Measurements from ENCODE around the gene PPP3R1.

PPP3R1 gene

DNA sequence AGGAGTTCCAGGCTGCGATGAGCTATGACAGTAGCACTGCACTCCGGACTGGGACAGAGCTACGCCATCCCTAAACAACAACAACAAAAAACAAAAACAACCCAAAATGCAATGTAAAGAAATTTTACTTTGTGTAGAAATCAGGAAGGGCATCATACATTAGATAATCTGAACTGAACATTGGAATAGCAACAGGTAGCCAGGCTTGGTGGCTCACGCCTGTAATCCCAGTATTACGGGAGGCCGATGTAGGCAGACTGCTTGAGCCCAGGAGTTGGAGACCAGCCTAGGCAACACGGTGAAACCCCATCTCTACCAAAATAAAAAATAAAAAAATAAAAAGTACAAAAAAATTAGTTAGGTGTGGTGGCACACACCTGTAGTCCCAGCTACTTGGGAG lies 96.7 kb downstream of the PPP3R1 start:
- no peak for TF ChIP-seq GATA1 (IDR thresholded peaks at IDR 0.05; ENCODE audit: low read depth, low read length)
- no peak for TF ChIP-seq POLR2A (IDR thresholded peaks at IDR 0.05; ENCODE audit: low read length)
- no peak for DNase-seq

DNA sequence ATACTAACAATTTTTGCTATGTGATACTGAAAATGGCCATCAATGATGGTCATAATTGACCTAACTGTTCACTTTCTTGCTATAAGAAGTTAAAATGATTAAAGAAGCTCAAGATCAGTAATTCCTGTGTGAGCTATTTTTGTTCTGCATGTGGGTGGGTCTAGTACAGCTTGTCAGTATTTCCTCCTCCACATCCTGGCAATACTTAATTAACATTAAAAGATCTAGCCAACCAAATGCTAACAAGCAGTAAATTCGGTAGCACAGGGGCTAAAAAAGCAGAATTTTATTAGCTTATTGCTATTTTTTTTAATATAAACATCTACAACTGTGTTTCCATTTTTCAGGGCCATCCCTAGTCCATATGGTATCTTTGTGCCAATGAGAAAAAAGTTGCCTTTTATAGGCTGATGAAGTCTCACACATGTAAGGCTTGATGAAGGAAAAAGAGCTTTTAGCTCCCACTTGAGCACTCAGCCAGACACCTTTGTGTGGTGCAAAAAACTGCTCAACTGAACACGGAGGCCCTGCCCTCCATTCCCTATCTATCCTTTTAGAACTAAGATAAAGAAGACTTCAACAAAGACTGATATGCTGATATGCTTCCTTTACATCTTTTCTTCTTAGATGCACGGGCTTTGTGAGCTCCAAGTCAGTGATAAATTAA lies 99.5 kb downstream of the PPP3R1 start:
- peak in 1 of 2 experiments; percentile 40 for DNase-seq
- TF ChIP-seq POLR2A (IDR thresholded peaks at IDR 0.05; ENCODE audit: low read length) (no peak), GATA1 (IDR thresholded peaks at IDR 0.05; ENCODE audit: low read depth, low read length) (no peak)

DNA sequence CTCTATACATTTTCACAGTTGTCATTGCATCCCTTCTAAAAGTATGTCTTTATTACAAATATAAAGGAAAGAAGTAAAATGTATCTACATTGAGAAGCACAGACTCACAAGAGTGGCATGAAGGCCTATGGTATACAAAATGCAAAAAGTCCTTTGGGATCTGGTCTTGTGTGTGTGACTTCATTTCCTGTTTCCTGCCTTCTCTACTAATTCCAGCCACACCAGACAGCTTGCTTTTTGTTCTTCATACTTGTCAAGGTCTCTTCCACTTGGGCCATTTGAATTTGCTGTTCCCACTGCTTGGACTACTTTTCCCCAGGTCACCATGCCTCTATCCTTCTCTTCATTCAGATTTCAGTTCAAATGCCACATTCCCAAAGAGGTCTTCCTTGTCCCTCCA lies 101.3 kb downstream of the PPP3R1 start:
- DNase-seq: no peak
- TF ChIP-seq GATA1 (IDR thresholded peaks at IDR 0.05; ENCODE audit: low read depth, low read length) (no peak), POLR2A (IDR thresholded peaks at IDR 0.05; ENCODE audit: low read length) (no peak)

DNA sequence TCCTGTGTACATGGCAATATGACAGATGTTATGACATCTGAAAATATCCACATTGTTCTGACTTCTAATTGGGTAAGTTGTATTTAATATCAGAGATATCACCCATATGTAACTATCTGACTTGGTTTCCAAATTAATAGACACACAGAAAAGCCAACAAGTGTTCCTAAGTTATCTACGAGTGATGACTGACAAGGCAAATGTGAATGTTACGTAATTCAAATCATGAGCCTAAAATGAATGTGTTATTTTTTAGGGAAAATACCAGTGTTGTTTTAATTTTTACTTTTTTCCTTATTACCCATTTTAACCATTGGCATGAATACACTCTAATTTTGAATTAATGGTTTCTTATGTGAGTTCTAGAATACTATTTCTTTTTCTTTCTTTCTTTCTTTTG lies 110.5 kb downstream of the PPP3R1 start:
- TF ChIP-seq POLR2A (IDR thresholded peaks at IDR 0.05; ENCODE audit: low read length) (no peak), GATA1 (IDR thresholded peaks at IDR 0.05; ENCODE audit: low read depth, low read length) (no peak)
- no peak for DNase-seq

DNA sequence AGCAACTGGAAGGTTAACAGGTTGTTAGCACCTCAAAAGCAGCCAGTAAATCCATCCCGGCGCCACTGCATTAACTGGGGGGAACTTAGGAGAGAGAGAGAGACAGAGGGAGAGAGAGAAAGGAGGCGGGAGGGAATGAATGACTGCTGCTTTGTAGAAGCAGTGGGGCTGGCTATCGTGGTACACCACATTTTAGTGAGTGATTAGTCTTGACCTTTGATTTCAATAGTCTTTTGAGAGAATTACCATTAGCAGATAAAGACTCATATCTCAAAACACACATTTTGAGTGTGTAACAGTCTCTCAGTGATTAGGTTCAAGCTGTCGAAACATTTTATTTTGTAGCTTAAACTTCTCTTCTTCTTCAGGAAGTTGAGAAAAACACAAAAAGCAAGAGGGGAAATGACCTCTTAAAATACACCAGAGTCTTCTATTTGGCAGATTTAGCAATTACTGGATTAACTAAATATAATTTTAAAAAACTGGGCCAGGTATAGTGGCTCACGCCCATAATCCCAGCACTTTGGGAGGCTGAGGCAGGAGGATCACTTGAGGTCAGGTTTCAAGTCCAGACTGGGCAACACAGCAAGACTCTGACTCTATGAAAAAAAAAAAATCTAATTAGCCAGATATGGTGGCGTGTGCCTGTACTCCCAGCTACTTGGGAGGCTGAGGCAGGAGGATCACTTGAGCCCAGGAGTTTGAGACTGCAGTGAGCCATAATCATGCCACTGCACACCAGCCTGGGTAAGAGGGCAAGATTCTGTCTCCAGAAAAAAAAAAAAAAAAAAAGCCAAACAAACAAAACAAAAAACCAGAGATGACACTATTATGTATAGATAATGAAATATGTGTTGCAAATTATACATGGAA lies 116.6 kb downstream of the PPP3R1 start:
- TF ChIP-seq GATA1 (IDR thresholded peaks at IDR 0.05; ENCODE audit: low read depth, low read length): peak; percentile 23
- no peak for TF ChIP-seq POLR2A (IDR thresholded peaks at IDR 0.05; ENCODE audit: low read length)
- peak; percentile 88 to 97 for DNase-seq

DNA sequence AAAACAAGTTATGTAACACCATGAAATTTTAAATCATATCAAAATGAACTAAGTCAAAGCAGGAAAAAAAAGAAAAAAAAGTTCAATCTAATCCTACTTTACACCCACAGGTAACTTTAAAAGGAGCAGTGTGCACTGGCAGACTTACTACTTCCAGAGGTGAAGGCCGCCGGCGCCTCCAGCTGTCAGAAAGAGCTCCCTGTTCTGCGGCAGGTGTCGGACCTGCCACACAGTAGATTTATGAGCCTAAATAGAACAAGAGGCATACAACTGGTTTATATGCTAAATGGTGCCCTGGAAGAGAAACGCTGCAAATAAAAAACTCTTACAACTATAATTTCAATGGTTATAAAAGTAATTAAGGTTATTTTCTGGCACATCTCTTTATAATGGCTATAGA lies 117.8 kb downstream of the PPP3R1 start:
- TF ChIP-seq GATA1 (IDR thresholded peaks at IDR 0.05; ENCODE audit: low read depth, low read length) (no peak), POLR2A (IDR thresholded peaks at IDR 0.05; ENCODE audit: low read length) (no peak)
- DNase-seq: peak; percentile 41 to 42

DNA sequence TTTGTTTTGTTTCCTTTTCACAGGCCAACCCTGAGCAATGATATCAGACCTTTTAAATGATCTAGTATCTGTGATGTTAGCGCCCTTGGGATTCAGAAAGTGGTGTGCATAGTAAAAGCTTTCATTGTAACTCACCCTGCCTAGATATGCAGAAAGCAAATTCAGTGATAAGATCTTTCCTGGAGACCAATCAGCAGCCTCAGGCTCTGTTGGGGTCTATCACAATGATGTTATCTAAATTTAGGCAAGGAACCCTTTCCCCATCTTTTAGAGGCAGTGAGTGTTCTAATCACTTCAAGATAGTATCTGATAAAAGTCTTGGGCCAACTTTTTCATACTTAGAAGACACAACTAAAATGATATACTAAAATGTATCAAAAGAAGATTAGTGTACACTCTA lies 118.2 kb downstream of the PPP3R1 start:
- TF ChIP-seq POLR2A (IDR thresholded peaks at IDR 0.05; ENCODE audit: low read length) (no peak), GATA1 (IDR thresholded peaks at IDR 0.05; ENCODE audit: low read depth, low read length) (no peak)

More for the DNA sequence above, 118.2 kb downstream of the PPP3R1 start:
- peak in 1 of 2 experiments; percentile 49 for DNase-seq
